Thoracic aorta (tissue), 2 donors: ENCODE measurements around the gene COPG2. TPM values are rescaled to one million over a fixed set of nuclear protein-coding genes. Genes with fewer than 3 reads are reported as not detected.

Experiments used
- ATAC-seq: fragments of 150-250 bp; one replicate; pipeline ENCODE4 v1.8.0; 2017; ENCODE audit warnings: low read depth; ENCODE audit not compliant: insufficient number of reproducible peaks, low FRiP score
- DNase-seq: peaks from one replicate; pipeline ENCODE4 v3.0.0-alpha.2; 2020; ENCODE audit warnings: low spot score
- H3K27ac ChIP-seq, 2 donors: fragments of 200-600 bp; sonication (generic); 1 replicate in 1 of 2; 2 replicates in 1 of 2; pipeline ENCODE4 v1.5.1; 2016; ENCODE audit warnings: mild to moderate bottlenecking in 2 of 2, moderate library complexity in 2 of 2
- H3K27me3 ChIP-seq: fragments of 200-600 bp; sonication (generic); replicated peaks from 2 replicates; pipeline ENCODE4 v1.6.0; 2016; ENCODE audit warnings: mild to moderate bottlenecking; ENCODE audit not compliant: insufficient read depth
- H3K36me3 ChIP-seq: fragments of 200-600 bp; sonication (generic); one replicate; pipeline ENCODE4 v1.5.1; 2016
- H3K4me1 ChIP-seq, 2 donors: fragments of 200-600 bp; sonication (generic); 1 replicate in 1 of 2; 2 replicates in 1 of 2; pipeline versions ENCODE4 v1.5.1 to v1.6.0; 2016; ENCODE audit warnings: low read depth in 2 of 2, mild to moderate bottlenecking in 1 of 2; ENCODE audit not compliant: control insufficient read depth in 1 of 2
- H3K4me3 ChIP-seq: fragments of 200-600 bp; sonication (generic); 2 replicates; pipeline ENCODE4 v1.5.1; 2016; ENCODE audit warnings: mild to moderate bottlenecking
- H3K9me3 ChIP-seq: fragments of 200-600 bp; sonication (generic); 2 replicates; pipeline ENCODE4 v1.5.1; 2016
- total RNA-seq, 2 donors: library from RNA; depleted of rRNA; stranded (reverse); fragments of >200 nt; gene quantifications; one replicate each; pipeline versions ENCODE4 v1.1.0 to v1.2.3, GENCODE V29; 2016
- TF ChIP-seq, protein P1 (sequence below): fragments of 200-600 bp; sonication (generic); IDR thresholded peaks from one replicate; pipeline ENCODE4 v1.5.1; 2019; ENCODE audit warnings: antibody characterized with exemption

The COPG2 gene
- total RNA-seq, 2 donors from 2014 or later, result 8.8 to 9.5 TPM

DNA sequence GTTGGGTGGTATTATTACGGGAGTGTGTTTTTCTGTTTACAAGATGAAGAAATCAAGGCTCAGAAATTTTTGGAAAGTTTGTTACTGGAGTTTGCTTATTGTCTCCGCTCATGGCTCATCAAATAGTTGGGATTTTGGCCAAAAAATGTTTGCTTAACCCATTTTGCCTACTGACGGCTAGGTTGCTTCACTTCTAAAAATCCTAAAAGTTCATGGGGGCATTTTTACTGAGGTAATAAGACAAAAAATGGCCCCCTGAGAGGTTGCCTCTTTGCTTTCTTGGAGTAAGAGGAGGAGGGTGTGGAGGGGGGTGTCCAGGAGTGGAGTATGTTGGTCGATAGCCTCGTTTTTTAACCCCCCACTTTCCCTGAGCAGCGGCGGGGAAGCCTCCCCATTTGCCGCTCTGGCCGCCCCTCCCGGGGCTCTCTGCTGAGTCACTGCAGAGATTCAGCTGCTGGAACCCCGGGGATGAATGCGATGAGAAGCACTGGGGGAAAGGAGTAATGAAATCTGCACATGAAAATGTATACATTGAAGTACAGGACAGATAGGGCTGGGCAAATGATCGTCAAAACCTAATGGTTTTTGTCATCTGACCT is 175.2 kb downstream of the COPG2 start:
- peaks cover 6 to 13% of the 10 kb centered on the region in 2 donors for H3K4me1 ChIP-seq
- TF ChIP-seq, protein P1, sequence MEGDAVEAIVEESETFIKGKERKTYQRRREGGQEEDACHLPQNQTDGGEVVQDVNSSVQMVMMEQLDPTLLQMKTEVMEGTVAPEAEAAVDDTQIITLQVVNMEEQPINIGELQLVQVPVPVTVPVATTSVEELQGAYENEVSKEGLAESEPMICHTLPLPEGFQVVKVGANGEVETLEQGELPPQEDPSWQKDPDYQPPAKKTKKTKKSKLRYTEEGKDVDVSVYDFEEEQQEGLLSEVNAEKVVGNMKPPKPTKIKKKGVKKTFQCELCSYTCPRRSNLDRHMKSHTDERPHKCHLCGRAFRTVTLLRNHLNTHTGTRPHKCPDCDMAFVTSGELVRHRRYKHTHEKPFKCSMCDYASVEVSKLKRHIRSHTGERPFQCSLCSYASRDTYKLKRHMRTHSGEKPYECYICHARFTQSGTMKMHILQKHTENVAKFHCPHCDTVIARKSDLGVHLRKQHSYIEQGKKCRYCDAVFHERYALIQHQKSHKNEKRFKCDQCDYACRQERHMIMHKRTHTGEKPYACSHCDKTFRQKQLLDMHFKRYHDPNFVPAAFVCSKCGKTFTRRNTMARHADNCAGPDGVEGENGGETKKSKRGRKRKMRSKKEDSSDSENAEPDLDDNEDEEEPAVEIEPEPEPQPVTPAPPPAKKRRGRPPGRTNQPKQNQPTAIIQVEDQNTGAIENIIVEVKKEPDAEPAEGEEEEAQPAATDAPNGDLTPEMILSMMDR, result no peak
- H3K4me3 ChIP-seq, result peak overlapping the region; percentile 61
- no peaks in the 10 kb centered on the region for H3K36me3 ChIP-seq
- DNase-seq (no peak), ATAC-seq (no peak)
- H3K9me3 ChIP-seq, result no peaks in the 10 kb centered on the region
- H3K27ac ChIP-seq, result no peak overlapping the region
- no peaks in the 10 kb centered on the region for H3K27me3 ChIP-seq

DNA sequence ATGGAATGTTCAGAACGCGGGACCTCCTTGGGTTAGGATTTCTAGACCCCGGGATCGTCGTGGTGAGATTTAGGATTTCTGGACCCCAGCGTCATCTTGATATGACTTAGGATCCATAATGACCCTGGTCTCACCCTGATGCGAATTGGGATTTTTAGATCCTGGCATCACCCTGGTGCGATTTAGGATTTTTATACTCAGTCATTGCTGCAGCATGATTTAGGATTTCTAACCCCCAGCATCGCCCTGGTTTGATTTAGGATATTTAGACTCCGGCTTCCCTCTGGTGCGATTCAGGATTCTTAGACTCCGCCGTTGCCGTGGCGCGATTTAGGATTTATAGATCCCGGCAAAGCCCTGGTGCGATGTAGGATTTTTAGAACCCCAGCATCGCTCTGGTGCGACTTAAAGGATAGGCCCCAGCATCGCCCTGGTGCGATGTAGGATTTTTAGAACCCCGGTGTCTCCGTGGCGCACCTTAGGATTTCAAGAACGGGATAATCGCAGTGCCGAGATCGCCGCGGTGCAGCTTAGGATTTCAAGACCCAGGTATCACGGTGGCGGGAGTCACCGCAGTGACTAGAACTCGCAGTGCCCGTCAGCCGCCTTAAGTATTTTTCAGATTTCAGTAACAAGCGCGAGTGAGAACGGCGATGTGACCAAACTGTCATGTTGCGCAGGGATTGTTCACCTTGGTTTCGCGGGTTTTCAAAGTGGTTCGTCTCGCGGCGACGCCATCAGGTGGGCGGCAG is 175.8 kb downstream of the COPG2 start:
- Histone ChIP-seq H3K27me3 (no peaks in the 10 kb centered on the region), H3K4me1 (peaks cover 6 to 13% of the 10 kb centered on the region in 2 donors), H3K9me3 (no peaks in the 10 kb centered on the region), H3K36me3 (no peaks in the 10 kb centered on the region), H3K27ac (no peak overlapping the region), H3K4me3 (peak overlapping the region; percentile 61)
- DNase-seq (no peak), ATAC-seq (no peak)
- TF ChIP-seq, protein P1, result no peak

DNA sequence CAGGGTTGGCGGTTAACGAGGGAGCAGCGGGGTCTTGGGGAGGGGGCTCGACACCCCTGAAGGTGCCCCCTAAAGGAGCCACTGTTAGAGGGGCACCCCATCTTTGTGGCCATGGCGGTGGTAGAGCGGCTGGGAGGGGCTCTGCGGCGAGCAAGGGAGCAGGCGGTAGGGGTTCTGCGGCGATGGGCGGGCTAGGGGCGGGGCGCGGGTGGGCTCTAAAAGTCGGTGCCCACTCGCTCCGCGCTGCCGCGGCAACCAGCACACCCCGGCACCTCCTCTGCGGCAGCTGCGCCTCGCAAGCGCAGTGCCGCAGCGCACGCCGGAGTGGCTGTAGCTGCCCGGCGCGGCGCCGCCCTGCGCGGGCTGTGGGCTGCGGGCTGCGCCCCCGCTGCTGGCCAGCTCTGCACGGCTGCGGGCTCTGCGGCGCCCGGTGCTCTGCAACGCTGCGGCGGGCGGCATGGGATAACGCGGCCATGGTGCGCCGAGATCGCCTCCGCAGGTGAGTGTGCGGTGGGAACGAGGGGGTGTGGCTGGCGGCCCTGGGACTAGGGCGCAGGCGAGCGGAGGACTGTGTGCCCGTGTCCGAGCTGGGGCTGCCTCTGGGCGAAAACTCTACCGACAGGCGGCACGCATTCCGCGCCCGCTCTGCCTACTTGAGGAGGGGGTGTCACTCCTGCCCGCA is 176.6 kb downstream of the COPG2 start, which contains the start of gene MEST:
TSS of gene MEST (plus strand) at position 245 of the 682 bp plus-strand sequence. CDS start at position 474, 229 bp downstream.
- Histone ChIP-seq H3K27me3 (no peaks in the 10 kb centered on the region), H3K4me3 (peak within 1 kb of the TSS; percentile 61), H3K36me3 (no peaks in the 10 kb centered on the region), H3K27ac (no peak within 1 kb of the TSS), H3K9me3 (no peaks in the 10 kb centered on the region), H3K4me1 (peaks cover 6 to 13% of the 10 kb centered on the region in 2 donors)
- TF ChIP-seq, protein P1, result no peak
- no peak for ATAC-seq
- no peak for DNase-seq

DNA sequence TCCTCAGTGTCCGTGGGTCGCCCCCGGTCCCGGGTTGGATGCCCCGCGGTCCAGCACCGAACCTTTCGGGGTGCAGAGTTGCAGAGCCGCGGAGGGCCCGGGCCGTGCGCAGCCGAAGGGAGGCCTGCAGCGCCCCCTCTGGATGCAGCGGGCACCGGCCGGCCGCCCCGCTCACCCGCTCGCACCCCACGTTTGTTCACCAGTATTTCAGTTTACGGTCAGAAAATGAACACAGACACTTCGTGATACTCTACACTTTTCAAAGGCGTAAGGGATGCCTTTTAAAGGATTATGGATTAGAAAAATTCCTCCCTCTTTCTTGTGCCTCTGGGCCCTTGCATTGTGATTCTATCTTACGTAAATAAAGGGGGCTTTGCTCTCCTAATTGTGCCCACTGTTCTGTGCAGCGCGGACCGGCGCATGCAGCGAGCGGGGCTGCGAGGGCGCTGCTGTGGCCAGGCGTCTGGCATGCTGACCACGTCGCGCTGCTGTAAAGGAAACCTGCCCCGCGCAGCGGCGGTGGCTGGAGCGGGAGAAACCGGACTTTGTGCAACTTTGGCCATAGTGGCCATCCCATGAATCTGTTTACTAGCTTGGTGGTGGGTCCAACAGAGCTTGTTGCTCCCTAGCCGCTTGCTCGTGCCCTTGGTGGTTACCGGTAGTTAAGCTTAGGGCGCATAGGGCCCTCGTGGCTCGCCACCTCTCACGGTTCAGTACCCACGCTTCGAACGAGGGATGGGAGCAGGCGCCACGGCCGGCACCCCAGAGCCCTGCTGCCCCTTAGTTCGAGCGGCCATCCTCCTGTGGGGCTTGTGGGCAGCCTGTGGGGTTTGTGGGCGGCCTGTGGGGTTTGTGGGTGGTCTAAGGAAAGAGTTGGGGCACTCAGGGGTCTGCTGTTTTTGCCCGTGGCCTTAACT is 177.4 kb downstream of the COPG2 start:
- ATAC-seq (no peak), DNase-seq (no peak)
- Histone ChIP-seq H3K4me1 (peaks cover 6 to 17% of the 10 kb centered on the region in 2 donors), H3K9me3 (no peaks in the 10 kb centered on the region), H3K4me3 (peak overlapping the region; percentile 61), H3K36me3 (no peaks in the 10 kb centered on the region), H3K27me3 (no peaks in the 10 kb centered on the region), H3K27ac (no peak overlapping the region)
- TF ChIP-seq, protein P1, result peak; percentile 56
